Activated CD4-positive, alpha-beta T cell treated with anti-CD3 and anti-CD28 coated beads for 4 hours (primary cell): ENCODE data around the gene PDE8B.
"Not testable (repeated sequence)": the region's sequence is repeated elsewhere in the genome, so short reads cannot be mapped to it uniquely, and the experiment has no call there.

Experiments
- DNase-seq, 2 donors: peaks; one replicate each; pipeline ENCODE4 v3.0.0-alpha.2; 2020

The PDE8B gene

DNA sequence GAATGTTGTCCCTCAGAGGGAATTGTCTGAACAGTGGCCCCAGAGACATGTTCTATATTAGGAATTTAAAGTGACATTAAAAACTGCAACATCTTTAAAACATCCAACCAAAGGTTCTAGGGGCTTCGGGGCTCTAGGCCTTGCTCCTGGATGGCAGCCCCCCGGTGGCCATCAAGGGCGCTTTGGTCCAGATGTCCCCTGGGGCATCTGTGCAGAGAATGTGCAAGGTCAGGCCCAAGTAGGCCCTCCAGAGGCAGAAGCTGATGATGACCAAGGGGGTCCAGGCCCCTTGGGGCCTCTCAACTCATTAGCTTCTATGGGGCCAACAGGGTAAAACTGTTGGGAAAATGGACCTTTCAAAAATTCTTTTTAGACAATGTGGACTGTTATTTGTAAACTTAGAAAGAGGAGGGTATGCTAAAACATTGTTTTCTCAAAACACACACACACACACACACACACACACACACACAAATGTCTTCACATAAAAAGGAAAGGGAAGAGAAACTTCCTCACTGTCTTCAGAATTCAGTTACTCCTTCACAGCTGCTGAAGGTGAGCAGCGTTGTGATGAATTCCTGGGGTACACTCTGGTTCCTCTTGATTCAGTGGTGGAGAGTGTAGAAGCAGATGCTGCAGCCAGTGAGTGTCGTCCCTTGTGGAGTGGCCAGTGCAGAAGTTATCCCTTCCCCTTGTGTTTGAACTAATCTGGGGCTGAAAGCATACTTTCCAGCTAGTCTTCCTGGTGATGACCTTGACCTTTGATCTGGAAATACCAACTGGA lies 156.4 kb downstream of the PDE8B start:
- DNase-seq: no peak

GRCh38 chr5:77367741-77368140 lies 157.3 kb downstream of the PDE8B start:
- DNase-seq: peak in 1 of 2 donors; percentile 3

DNA sequence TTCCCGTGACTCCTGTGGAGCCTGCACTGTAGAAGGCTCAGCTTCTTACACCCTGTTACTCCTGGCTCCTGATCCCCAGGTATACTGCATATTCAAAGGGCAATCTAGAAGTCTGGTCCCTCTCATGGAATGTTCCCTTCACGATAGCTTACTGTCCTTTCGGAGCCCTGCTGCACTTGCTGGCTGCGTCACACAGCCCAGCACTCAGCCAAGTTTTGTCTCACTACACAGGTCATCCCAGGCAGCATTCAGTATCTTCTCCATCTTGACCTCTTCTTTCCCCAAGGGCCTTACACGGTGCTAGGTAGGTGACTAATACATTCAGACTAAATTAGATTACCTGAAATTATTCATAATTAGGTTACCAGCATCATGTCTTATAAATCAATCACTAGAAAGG lies 157.9 kb downstream of the PDE8B start:
- no peak for DNase-seq

DNA sequence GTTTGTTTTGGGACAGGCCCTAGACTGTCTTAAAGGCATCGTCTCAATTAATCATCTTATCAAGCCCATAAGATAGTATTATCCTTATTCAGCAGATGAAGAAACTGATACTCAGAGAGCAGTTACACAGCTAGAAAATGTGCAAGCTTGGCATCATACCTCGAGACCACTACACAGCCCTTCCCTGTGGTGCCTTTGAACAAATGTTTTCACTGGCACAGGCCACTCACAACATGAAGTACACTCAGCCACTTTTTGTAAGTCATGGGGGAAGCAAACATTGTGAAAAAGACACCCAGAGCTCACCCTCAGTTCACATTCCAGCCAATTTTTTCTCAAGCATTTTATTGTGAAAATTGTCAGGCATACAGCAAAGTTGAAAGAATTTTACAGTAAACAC lies 159.1 kb downstream of the PDE8B start:
- no peak for DNase-seq

DNA sequence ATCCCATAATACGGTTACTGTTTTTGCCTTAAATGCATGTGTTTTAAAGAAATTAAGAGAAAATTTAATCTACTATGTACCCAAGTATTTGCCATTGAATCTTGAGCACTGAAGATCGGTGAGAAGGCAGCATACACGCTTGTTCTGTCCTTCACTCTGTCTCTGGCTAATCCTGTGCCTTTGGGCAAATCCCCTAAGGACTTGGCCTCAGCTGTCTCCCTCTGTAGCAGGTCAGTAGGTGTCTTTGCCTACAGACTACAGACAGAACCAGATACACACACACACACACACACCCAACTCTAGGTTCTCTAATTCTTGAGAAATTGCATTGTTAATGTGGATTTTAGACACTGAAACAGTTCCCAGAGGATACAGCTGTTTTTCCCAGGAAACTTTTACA lies 164.2 kb downstream of the PDE8B start:
- DNase-seq: no peak

GRCh38 chr5:77376609-77377300 lies 166.3 kb downstream of the PDE8B start:
- no peak for DNase-seq

DNA sequence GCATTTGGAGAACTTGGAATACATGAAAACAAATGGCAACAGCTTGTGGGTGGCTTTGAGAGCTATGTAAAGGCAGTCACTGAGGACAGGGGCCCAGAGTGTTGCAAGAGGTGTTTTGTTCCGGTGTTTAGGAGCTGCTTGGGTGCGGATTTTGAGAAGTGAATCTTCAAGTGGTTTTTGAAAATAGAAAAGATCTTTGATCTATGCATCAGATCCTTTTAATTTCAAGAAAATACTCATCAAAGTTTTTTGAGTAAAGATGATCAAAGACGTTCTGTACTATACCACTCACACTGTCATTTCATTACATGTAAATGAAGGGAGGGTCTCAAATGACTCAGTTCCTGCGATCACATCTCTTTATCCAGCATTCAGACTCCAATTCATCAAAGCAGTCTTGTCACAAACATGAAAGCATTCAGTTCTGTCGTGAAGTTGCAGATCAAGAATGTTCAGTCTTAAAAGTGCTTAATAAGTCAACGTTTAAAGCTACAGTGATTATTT lies 169.1 kb downstream of the PDE8B start:
- peak; percentile 14 to 29 for DNase-seq

GRCh38 chr5:77380636-77381035 lies 170.2 kb downstream of the PDE8B start:
- no peak for DNase-seq

GRCh38 chr5:77383336-77383735 lies 172.9 kb downstream of the PDE8B start:
- DNase-seq: not testable (repeated sequence)

DNA sequence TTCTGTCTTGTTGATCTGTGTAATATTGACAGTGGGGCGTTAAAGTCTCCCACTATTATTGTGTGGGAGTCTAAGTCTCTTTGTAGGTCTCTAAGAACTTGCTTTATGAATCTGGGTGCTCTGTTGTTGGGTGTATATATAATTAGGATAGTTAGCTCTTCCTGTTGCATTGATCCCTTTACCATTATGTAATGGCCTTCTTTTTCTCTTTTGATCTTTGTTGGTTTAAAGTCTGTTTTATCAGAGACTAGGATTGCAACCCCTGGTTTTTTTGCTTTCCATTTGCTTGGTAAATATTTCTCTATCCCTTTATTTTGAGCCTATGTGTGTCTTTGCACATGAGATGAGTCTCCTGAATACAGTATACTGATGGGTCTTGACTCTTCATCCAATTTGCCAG lies 175.9 kb downstream of the PDE8B start:
- not testable (repeated sequence) for DNase-seq

- DNase-seq: no peak
Observed at GRCh38 chr5:77389746-77390145, 179.3 kb downstream of the PDE8B start.

DNA sequence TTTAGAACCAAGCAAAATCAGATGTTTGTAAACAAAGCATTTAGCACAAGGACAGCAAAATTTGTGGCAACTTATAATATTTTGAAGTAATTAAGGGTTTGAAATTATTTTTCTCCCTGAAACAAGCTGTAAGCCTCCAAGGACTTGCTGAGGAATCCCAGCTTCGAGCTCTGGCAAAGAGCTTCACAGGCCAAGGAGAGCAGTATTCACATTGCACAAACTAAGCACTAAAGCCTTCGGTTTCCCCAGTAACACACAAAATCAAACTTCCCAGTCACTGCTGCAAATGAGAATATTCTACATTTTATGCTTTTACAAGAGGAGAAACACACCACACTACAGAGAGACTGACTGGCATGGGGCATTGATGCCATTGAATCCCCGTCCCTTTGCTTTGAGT lies 179.7 kb downstream of the PDE8B start:
- no peak for DNase-seq

DNA sequence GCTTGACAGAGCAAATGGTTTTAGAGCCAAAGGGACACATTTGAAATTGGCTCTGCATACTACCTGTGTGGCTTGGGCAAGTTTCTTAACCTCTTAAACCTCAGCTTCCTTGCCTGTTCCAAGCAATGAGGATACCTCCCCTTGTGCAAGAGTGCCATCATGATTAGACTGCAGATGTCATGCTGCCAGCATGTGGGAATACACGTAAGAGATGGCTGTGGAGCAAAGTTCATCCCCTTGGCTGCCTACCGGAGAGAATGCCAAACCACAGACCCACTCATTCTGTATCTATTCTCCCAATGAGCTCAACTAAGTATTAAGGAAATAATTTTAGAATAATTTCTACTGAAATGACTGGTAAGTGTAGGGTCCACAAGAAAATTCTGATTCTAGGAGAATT lies 180.3 kb downstream of the PDE8B start:
- DNase-seq: no peak

DNA sequence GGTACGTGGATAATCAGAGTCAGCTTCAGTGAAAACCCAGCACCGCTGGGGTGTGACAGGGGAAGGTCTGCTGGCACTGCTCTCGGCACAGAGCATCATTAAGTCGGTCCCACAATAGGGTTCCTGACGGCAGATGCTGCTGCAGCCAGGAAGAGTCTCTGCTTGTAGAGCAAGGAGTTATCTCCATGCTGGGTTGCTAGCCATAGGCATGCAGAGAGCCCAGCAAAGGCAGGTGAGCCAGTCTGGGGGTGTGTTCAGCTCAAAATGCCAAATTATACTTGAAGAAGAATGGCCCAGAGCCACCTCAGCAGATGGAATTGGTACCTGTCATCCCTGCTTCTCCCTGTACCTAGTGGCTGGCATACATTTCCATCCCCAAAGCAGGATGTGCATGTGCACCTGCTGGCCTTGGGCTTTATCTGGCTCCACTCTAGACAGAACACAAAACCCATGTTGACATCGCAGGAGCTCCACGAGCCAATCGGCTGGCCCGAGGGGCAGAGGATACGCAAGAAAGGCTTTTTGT lies 180.8 kb downstream of the PDE8B start:
- DNase-seq: no peak

DNA sequence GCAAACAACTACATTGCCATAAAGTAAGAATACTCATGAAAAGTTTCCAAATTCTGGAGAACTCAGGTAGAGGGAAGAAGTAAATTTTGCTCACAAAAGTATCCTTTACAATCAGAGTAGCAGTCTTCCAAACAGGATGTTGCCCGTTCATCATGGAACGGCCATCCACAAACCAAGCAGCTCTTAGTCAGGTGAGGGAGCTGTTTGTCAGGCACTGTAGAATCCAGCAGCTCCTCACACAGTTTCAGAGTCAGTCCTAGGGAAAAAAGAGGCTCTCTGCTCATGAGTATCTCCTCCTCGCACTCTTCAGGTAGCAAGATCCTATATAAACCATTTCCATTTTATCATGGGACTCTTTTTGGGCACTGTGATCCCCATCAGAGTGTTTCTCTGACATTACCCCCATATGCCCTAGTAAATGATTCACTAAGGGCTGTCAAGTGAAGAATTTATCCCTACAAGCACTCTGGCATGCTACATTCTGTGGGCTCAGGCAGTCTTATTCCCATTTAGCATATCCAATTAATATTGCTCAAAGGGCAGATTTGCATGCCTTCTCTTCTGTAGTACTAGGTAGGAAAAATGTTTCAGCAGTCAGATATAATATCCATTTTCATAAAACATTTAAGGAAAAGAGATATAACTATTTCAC lies 183.7 kb downstream of the PDE8B start:
- DNase-seq: no peak

DNA sequence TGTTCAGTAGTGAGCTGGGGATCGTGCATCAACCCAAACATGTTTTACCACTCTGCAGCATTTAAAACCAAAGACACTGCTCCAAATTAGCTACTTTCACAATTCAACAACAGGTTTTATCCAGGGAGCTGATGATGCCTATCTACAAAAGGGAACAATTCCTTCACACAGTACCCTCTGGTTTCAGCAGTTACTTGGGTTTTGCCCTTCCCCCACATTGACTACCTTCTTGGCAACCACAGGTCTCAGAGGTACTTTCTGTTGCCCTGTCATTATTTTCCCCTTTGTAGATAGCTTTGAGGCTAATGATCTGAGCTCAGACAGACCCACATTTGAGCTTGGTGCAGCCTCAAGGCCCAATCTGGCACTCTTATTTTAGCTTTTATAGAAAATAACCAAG lies 185.5 kb downstream of the PDE8B start:
- no peak for DNase-seq

GRCh38 chr5:77397686-77398292 lies 187.3 kb downstream of the PDE8B start:
- DNase-seq: no peak

GRCh38 chr5:77398458-77398857 lies 188.0 kb downstream of the PDE8B start:
- DNase-seq: no peak

- no peak for DNase-seq
Observed at GRCh38 chr5:77398896-77399295, 188.4 kb downstream of the PDE8B start.

DNA sequence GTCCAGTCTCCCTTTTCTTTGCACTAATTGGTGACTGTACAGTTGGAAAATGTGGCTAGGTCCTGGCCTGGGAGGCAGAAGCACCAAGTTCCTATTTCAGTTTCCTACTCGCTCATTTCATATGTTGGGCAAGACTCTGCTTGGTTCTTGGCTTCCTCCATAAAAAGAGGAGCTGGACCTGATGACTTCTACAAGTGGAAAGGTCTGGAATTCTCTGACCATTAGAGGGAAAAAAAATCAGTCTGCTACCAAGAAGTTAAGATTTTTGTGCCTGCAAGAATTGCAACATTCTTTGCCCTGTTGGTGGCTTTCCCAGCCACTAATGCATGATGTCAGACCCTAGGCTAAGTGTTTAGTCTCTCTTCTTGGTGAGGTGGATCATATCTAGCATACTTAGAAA lies 190.2 kb downstream of the PDE8B start:
- DNase-seq: no peak

GRCh38 chr5:77402796-77403195 lies 192.3 kb downstream of the PDE8B start:
- no peak for DNase-seq

GRCh38 chr5:77407152-77407551 lies 196.7 kb downstream of the PDE8B start:
- no peak for DNase-seq
